GM21447 (cell line): ENCODE results near the gene CLIC6.
"Not testable (repeated sequence)": the region's sequence is repeated elsewhere in the genome, so short reads cannot be mapped to it uniquely, and the experiment has no call there.

Experiments used
- ATAC-seq: cut with Tn5 transposase; IDR thresholded peaks from one replicate; pipeline ENCODE4 v1.9.1; 2021; ENCODE audit not compliant: unreplicated experiment

Gene CLIC6

GRCh38 chr21:34691390-34692032 lies 22.7 kb downstream of the CLIC6 start:
- ATAC-seq: no peak

- ATAC-seq: no peak
These were observed 23.7 kb downstream of the CLIC6 start for GRCh38 chr21:34692458-34693020.

- ATAC-seq: no peak
These were observed 24.5 kb downstream of the CLIC6 start for GRCh38 chr21:34693192-34693810.

- ATAC-seq: peak; percentile 85
These were observed 26.6 kb downstream of the CLIC6 start for GRCh38 chr21:34695434-34695833.

- no peak for ATAC-seq
These were observed 27.3 kb downstream of the CLIC6 start for GRCh38 chr21:34696121-34696520.

GRCh38 chr21:34697826-34698225 lies 29.0 kb downstream of the CLIC6 start:
- no peak for ATAC-seq

- no peak for ATAC-seq
These were observed 29.6 kb downstream of the CLIC6 start for GRCh38 chr21:34698270-34699015.

- no peak for ATAC-seq
These were observed 31.8 kb downstream of the CLIC6 start for GRCh38 chr21:34700605-34701004.

- ATAC-seq: no peak
These were observed 32.9 kb downstream of the CLIC6 start for GRCh38 chr21:34701726-34702125.

GRCh38 chr21:34702341-34703170 lies 33.8 kb downstream of the CLIC6 start:
- no peak for ATAC-seq

- ATAC-seq: no peak
These were observed 34.8 kb downstream of the CLIC6 start for GRCh38 chr21:34703571-34703970.

- no peak for ATAC-seq
These were observed 35.3 kb downstream of the CLIC6 start for GRCh38 chr21:34704119-34704518.

GRCh38 chr21:34705011-34705410 lies 36.2 kb downstream of the CLIC6 start:
- no peak for ATAC-seq

- ATAC-seq: no peak
These were observed 37.5 kb downstream of the CLIC6 start for GRCh38 chr21:34706337-34706736.

- ATAC-seq: peak; percentile 90
These were observed 39.1 kb downstream of the CLIC6 start for GRCh38 chr21:34707876-34708325.

- ATAC-seq: no peak
These were observed 44.8 kb downstream of the CLIC6 start for GRCh38 chr21:34713621-34714020.

GRCh38 chr21:34715518-34715917 lies 46.7 kb downstream of the CLIC6 start:
- peak; percentile 53 for ATAC-seq

- no peak for ATAC-seq
These were observed 47.3 kb downstream of the CLIC6 start for GRCh38 chr21:34715985-34716596.

- not testable (repeated sequence) for ATAC-seq
These were observed 49.7 kb downstream of the CLIC6 start for GRCh38 chr21:34718529-34718928.

GRCh38 chr21:34722684-34723300 lies 54.0 kb downstream of the CLIC6 start:
- ATAC-seq: no peak
